Tibial nerve (tissue), 3 donors: ENCODE measurements around the gene EHF.

Experiments
- CTCF ChIP-seq, 5 experiments: fragments of 200-600 bp in 3 of 5; fragments of 450-650 bp in 2 of 5; sonication (generic) in 3 of 5; IDR thresholded peaks; one replicate each; pipeline ENCODE4 v1.5.1; 2016 to 2019; ENCODE audit warnings: antibody characterized with exemption in 5 of 5, mild to moderate bottlenecking in 3 of 5, moderate library complexity in 2 of 5
- POLR2A ChIP-seq, 2 donors: fragments of 450-650 bp; IDR thresholded peaks; one replicate each; pipeline ENCODE4 v1.6.1; 2017; ENCODE audit warnings: antibody characterized with exemption in 2 of 2, mild to moderate bottlenecking in 2 of 2, moderate library complexity in 2 of 2

GRCh38 chr11:34605481-34606325, 15.2 kb upstream of the EHF start:
- TF ChIP-seq CTCF (IDR thresholded peaks at IDR 0.05) (no peak), POLR2A (IDR thresholded peaks at IDR 0.05) (no peak)
